ENCODE data around the gene CCDC167.

GRCh38 chr6:37518116-37518515, 18.4 kb upstream of the CCDC167 start:
- TF ChIP-seq EZH2 (IDR thresholded peaks at IDR 0.05; ENCODE audit: borderline replicate concordance, insufficient read depth, low read length, poor library complexity, severe bottlenecking) (no peak), CTCF (IDR thresholded peaks at IDR 0.05; ENCODE audit: poor library complexity, severe bottlenecking) (no peak), EP300 (conservative IDR thresholded peaks at IDR 0.05; ENCODE audit: poor library complexity, severe bottlenecking) (no peak), REST (IDR thresholded peaks at IDR 0.05; ENCODE audit: borderline replicate concordance) (no peak), RAD21 (conservative IDR thresholded peaks at IDR 0.05) (no peak), MXI1 (conservative IDR thresholded peaks at IDR 0.05; ENCODE audit: poor library complexity, severe bottlenecking) (no peak), POLR2AphosphoS5 (IDR thresholded peaks at IDR 0.05) (no peak), TAF1 (IDR thresholded peaks at IDR 0.05; ENCODE audit: low read depth) (no peak), SMC3 (conservative IDR thresholded peaks at IDR 0.05; ENCODE audit: poor library complexity) (no peak)

All from neural cell (in vitro differentiated cells).